Endothelial cell of umbilical vein (primary cell): Measurements from ENCODE around the gene TAF3.
A peak's percentile ranks its signal among the peaks of the same experiment; 100 is the strongest.

Source experiments
- CTCF ChIP-seq, 2 donors: IDR thresholded peaks; 1 replicate in 1 of 2; 2 replicates in 1 of 2; pipeline ENCODE4 v1.5.1; 2011; ENCODE audit warnings: low read length in 2 of 2, mild to moderate bottlenecking in 2 of 2, moderate library complexity in 2 of 2, control low read depth in 1 of 2, inconsistent platforms in 1 of 2, low read depth in 1 of 2; ENCODE audit not compliant: insufficient read depth in 1 of 2; ENCODE audit errors: extremely low read depth in 1 of 2
- EZH2 ChIP-seq: IDR thresholded peaks from 2 replicates; pipeline ENCODE4 v1.6.1; 2012; ENCODE audit warnings: borderline replicate concordance, low read depth, mild to moderate bottlenecking, moderate library complexity, low read length, inconsistent platforms; ENCODE audit not compliant: severe bottlenecking
- FOS ChIP-seq: IDR thresholded peaks from 2 replicates; pipeline ENCODE4 v1.6.1; 2011; ENCODE audit warnings: mild to moderate bottlenecking, low read length, moderate library complexity, borderline replicate concordance; ENCODE audit not compliant: insufficient read depth
- GATA2 ChIP-seq: IDR thresholded peaks from 2 replicates; pipeline ENCODE4 v1.7.0; 2011; ENCODE audit warnings: low read depth, mild to moderate bottlenecking, moderate library complexity, mixed read lengths, low read length; ENCODE audit not compliant: insufficient read length, insufficient read depth
- MAX ChIP-seq: IDR thresholded peaks from 2 replicates; pipeline ENCODE4 v1.6.1; 2011; ENCODE audit not compliant: insufficient read depth, insufficient read length
- POLR2A ChIP-seq: IDR thresholded peaks from 2 replicates; pipeline ENCODE4 v1.6.1; 2012; ENCODE audit warnings: low read depth, mild to moderate bottlenecking, control low read depth, low read length
- POLR2AphosphoS5 ChIP-seq: IDR thresholded peaks from 2 replicates; pipeline ENCODE4 v1.6.1; 2012; ENCODE audit warnings: low read depth, mild to moderate bottlenecking, control low read depth, low read length, moderate library complexity; ENCODE audit not compliant: insufficient read depth

- TF ChIP-seq CTCF (IDR thresholded peaks at IDR 0.05; ENCODE audit: extremely low read depth in 1 of 2, insufficient read depth in 1 of 2, low read depth in 1 of 2, low read length in 2 of 2) (no peak), GATA2 (no peak), MAX (no peak), POLR2A (peak; percentile 88), EZH2 (no peak), FOS (no peak), POLR2AphosphoS5 (peak; percentile 87)
Observed at GRCh38 chr10:7787857-7788638, 30.3 kb upstream of the TAF3 start, which contains the start of the genes ATP5F1C and KIN.
